ENCODE data around the gene EEF1A2. TPM values are rescaled to one million over a fixed set of nuclear protein-coding genes. Genes with fewer than 3 reads are reported as not detected.

The EEF1A2 gene
- total RNA-seq, 4 donors from 2014 or later, result 1.7 to 17.8 (median 7.4) TPM

- 70% methylated on average over 11 of the region's 14 CpGs for WGBS
- H3K27me3 ChIP-seq, result peaks cover 0 to 92% (median 19%) of the 10 kb centered on the region in 4 donors
- no peak for DNase-seq (ENCODE audit: extremely low spot score)
- peaks cover 0 to 9% (median 4%) of the 10 kb centered on the region in 4 donors for H3K9me3 ChIP-seq
- H3K36me3 ChIP-seq, result peaks cover 0 to 44% (median 0%) of the 10 kb centered on the region in 4 donors
- intact Hi-C loops (cut with DNase I), result no loop called here
- TF ChIP-seq POLR2AphosphoS5 (IDR thresholded peaks at IDR 0.05) (no peak), POLR2A (IDR thresholded peaks at IDR 0.05; ENCODE audit: low read depth) (no peak)
- H3K4me3 ChIP-seq, result no peak overlapping the region
- no peak overlapping the region for H3K27ac ChIP-seq (replicated peaks in 1 of 4)
- peaks cover 5 to 6% (median 6%) of the 10 kb centered on the region in 4 donors for H3K4me1 ChIP-seq
Measured at GRCh38 chr20:63487116-63487764, 11.6 kb downstream of the EEF1A2 start.

GRCh38 chr20:63486300-63486855, 12.5 kb downstream of the EEF1A2 start:
- Histone ChIP-seq H3K36me3 (peaks cover 0 to 35% (median 0%) of the 10 kb centered on the region in 4 donors), H3K4me1 (peaks cover 5 to 6% (median 6%) of the 10 kb centered on the region in 4 donors), H3K27me3 (peaks cover 0 to 99% (median 19%) of the 10 kb centered on the region in 4 donors), H3K9me3 (peaks cover 0 to 9% (median 4%) of the 10 kb centered on the region in 4 donors), H3K4me3 (no peak overlapping the region), H3K27ac (replicated peaks in 1 of 4) (no peak overlapping the region)
- WGBS, result 91% methylated on average over 14 of the region's 17 CpGs
- intact Hi-C loops (cut with DNase I), result no loop called here
- DNase-seq (ENCODE audit: extremely low spot score), result no peak
- TF ChIP-seq POLR2A (IDR thresholded peaks at IDR 0.05; ENCODE audit: low read depth) (no peak), POLR2AphosphoS5 (IDR thresholded peaks at IDR 0.05) (no peak), EP300 (IDR thresholded peaks at IDR 0.05) (no peak), CTCF (IDR thresholded peaks at IDR 0.05) (no peak)

- intact Hi-C loops (cut with DNase I), result no loop called here
- WGBS, result 18% methylated on average over 2 of the region's 18 CpGs
- peaks cover 0 to 20% (median 0%) of the 10 kb centered on the region in 4 donors for H3K36me3 ChIP-seq
Measured at GRCh38 chr20:63484651-63485403, 14.1 kb downstream of the EEF1A2 start.

GRCh38 chr20:63484236-63484635, 14.6 kb downstream of the EEF1A2 start:
- Histone ChIP-seq H3K4me1 (peaks cover 5 to 6% (median 6%) of the 10 kb centered on the region in 4 donors), H3K36me3 (peaks cover 0 to 16% (median 0%) of the 10 kb centered on the region in 4 donors), H3K27me3 (peaks cover 0 to 99% (median 20%) of the 10 kb centered on the region in 4 donors), H3K9me3 (peaks cover 0 to 9% (median 4%) of the 10 kb centered on the region in 4 donors), H3K4me3 (no peak overlapping the region), H3K27ac (replicated peaks in 1 of 4) (no peak overlapping the region)
- DNase-seq (ENCODE audit: extremely low spot score), result no peak
- 62% methylated on average over 6 of the region's 17 CpGs for WGBS
- intact Hi-C loops (cut with DNase I), result no loop called here
- no peak for TF ChIP-seq POLR2AphosphoS5 (IDR thresholded peaks at IDR 0.05)
- TF ChIP-seq CTCF (IDR thresholded peaks at IDR 0.05), result no peak
- no peak for TF ChIP-seq EP300 (IDR thresholded peaks at IDR 0.05)
- TF ChIP-seq POLR2A (IDR thresholded peaks at IDR 0.05; ENCODE audit: low read depth), result no peak

More at GRCh38 chr20:63484651-63485403, 14.1 kb downstream of the EEF1A2 start:
- H3K4me3 ChIP-seq, result no peak overlapping the region
- no peak overlapping the region for H3K27ac ChIP-seq (replicated peaks in 1 of 4)
- H3K4me1 ChIP-seq, result peaks cover 5 to 6% (median 6%) of the 10 kb centered on the region in 4 donors
- TF ChIP-seq CTCF (IDR thresholded peaks at IDR 0.05) (no peak), POLR2AphosphoS5 (IDR thresholded peaks at IDR 0.05) (no peak), POLR2A (IDR thresholded peaks at IDR 0.05; ENCODE audit: low read depth) (no peak), EP300 (IDR thresholded peaks at IDR 0.05) (no peak)
- peaks cover 0 to 99% (median 19%) of the 10 kb centered on the region in 4 donors for H3K27me3 ChIP-seq
- DNase-seq (ENCODE audit: extremely low spot score), result no peak
- H3K9me3 ChIP-seq, result peaks cover 0 to 9% (median 4%) of the 10 kb centered on the region in 4 donors

- intact Hi-C loops (cut with DNase I), result no loop called here
- Histone ChIP-seq H3K4me3 (no peak overlapping the region), H3K4me1 (peaks cover 5 to 6% (median 6%) of the 10 kb centered on the region in 4 donors), H3K36me3 (peaks cover 0 to 12% (median 0%) of the 10 kb centered on the region in 4 donors), H3K27ac (replicated peaks in 1 of 4) (no peak overlapping the region), H3K27me3 (peaks cover 0 to 99% (median 21%) of the 10 kb centered on the region in 4 donors), H3K9me3 (peaks cover 0 to 9% (median 4%) of the 10 kb centered on the region in 4 donors)
- TF ChIP-seq POLR2AphosphoS5 (IDR thresholded peaks at IDR 0.05), result no peak
- no peak for TF ChIP-seq CTCF (IDR thresholded peaks at IDR 0.05)
- no peak for TF ChIP-seq POLR2A (IDR thresholded peaks at IDR 0.05; ENCODE audit: low read depth)
- TF ChIP-seq EP300 (IDR thresholded peaks at IDR 0.05), result no peak
- no peak for DNase-seq (ENCODE audit: extremely low spot score)
- WGBS, result 71% methylated on average over 11 of the region's 12 CpGs
Measured at GRCh38 chr20:63483834-63484233, 15.0 kb downstream of the EEF1A2 start.
